Effector CD8-positive, alpha-beta T cell (primary cell): Measurements from ENCODE around the gene NCF2.

Experiments used
- DNase-seq: peaks from one replicate; lab custom pipeline; 2025; lab: John Stamatoyannopoulos, UW

The NCF2 gene

DNA sequence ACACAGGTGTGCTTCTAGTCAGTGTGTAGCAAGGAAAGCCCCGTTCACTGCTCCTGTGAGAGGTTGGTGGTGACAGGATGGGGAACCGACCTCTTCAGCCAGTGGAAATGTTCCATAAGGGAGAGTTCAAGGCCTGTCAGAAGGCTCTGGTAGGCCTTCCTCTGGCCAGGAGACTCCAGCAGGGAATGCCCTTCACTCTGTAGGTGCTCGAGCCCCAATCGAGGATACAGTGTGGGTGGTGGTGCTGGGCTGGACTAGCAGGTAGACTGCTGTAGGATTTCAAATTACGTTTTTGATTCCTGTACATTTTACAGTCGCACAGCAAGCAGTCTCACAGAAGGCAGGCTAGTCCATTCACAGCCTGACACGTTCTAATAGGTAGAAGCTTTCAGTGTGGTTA is 37.8 kb downstream of the NCF2 start:
- DNase-seq = no peak

DNA sequence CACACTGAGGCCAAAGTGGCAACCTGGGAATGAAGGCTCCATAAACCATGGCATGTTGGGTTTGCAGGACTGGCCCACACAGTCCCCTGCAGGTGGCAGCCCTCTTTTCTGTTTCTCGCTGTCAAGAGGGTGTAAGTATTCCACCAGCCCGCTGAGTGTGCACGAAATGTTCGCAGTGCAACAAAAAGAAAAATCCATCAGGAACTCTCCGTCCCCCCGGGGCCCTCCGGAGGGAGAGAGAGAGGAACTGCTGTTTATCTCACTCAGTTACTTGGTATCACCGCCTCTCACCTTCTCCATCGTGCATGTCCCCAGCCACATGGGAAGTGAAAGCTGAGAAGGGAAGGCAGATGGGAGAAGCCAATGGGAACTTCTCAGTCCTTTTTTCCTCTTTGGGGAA is 38.3 kb downstream of the NCF2 start:
- DNase-seq = no peak

DNA sequence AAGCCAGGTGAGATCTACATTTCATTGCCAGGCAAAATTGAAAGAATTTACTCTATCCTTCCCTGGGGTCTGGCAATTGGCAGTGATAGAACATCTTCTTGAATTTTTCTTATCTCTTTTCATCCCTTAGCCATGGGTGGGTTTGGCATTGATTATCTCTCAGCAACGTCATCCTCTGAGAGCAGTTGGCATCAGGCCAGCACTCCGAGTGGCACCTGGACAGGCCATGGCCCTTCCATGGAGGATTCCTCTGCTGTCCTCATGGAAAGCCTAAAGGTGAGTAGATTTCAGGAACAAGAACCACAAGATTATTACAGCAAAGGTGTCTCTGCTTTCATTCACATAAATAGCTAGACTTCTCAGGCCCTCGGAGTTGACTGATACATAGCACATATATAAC is 39.3 kb downstream of the NCF2 start:
- no peak for DNase-seq

DNA sequence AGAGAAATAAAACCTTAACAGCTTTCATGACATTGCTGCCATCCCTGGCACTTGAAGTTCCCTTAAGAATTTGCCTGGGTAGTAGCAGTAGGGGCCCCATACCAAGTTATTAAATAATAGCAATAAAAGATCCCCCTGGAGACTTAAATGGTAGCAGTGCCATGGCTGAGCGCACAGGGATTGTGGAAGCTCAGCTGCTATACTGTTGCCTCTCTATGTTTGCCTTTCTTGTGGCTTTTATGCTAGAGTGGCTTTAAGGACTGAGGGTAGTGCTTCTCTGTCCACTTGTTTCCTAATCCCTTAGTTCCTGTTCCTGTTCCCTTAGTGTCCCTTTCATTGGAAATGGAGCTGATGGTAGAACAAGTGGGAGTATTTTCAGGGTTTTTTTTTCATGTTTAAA is 42.1 kb downstream of the NCF2 start:
- no peak for DNase-seq

DNA sequence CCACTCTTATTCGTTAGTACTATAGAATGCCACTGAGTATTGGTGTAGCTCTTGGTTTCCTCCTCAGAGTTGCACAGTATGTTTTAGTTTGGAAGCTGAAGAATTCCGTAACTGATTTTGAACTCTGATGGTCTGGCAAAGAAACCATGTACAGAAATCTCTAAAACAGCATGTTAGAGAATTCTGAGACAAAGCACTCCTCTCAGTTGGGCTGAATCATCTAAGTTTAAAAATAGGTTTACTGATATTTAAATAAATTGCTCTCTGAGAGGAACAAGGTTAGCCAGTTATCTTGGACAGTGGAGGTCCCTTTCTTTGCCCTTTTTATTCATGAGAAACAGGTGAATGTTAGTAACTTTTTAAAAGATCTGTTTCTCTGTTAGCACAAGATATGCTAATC is 43.8 kb downstream of the NCF2 start:
- DNase-seq = no peak

DNA sequence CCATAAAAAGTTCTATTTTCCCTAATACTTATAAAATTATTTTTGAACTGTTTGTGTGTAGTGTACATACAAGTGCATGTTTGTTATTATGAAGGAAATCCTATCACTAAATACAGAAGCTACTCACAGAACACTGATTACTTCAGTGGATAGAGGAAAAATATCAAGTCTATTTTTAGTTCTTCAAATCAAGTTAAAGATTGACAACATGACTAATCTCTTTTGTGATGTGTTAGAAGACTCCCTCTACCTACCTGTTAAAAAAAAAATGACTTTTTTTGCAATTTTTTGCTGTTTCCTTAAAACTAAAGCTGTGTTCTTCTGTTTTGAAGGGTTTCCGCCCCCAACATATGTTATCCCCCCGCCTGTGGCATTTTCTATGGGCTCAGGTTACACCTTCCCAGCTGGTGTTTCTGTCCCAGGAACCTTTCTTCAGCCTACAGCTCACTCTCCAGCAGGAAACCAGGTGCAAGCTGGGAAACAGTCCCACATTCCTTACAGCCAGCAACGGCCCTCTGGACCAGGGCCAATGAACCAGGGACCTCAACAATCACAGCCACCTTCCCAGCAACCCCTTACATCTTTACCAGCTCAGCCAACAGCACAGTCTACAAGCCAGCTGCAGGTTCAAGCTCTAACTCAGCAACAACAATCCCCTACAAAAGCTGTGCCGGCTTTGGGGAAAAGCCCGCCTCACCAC is 45.5 kb downstream of the NCF2 start:
- DNase-seq = no peak

DNA sequence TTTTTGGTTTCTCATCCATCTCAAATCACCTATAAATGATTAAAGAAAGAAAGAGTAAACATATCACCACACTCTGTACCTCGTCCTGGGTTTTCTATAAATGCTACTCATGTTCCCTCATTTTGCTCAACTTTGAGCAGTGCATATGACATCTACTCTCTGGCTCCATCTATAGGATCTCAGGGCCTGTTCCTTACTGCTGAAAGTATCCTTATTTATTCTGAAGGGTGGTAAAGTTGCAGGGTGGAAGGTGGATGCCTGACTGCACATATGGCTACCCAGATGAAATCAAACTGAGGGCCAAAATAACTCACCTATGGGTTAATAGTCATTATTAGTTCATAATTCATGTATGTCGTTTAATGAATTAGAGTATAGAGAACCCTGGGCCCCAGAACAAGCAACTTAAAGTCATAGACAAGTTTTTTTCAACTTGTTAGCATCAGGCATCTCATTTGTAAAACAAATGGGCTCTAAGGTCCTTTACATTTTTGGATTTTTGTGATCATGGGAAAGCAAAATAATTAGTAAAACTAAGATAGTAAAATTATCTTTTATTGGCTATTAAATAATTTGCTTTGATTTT is 46.5 kb downstream of the NCF2 start:
- DNase-seq = no peak

DNA sequence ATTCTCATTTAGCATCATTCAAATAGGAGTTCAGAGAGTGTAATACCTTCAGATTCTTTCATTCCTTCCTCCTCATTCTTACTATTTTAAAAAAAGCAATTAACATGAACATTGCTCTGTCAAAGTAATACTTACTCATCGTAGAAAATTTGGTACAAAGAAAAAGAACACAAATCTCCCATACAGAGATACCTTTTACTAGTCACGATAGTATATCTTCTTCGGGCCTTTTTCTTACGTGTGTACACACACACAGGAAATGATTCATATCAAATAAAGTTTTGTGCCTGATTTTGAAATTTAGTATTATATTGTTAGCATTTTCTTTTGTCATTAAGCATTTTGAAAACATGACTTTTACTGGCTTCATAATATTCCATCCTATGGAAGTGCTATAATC is 52.9 kb downstream of the NCF2 start:
- no peak for DNase-seq

DNA sequence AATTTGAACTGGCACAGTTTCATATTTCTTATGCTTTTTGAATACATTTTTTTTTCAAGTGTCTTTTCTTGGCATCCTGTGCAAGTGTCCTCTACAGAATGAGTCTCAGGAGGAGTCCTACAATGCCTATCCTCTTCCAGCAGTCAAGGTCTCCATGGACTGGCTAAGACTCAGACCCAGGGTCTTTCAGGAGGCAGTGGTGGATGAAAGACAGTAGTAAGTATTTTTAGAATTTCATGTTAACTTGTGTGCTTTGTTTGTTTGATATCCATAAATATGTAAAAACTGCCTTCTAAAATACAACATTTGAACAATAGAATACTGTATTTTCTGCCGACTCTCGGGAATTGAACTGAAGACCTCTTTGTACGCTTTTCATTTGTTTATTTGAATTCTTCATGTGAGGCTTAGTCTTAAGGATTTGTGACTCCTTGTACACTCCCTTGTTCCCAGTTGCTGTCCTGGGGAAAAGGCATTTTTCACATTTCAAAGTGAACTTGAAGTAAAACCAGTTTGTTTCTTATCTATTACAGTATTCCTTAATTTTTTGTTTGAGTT is 56.6 kb downstream of the NCF2 start:
- DNase-seq = no peak

DNA sequence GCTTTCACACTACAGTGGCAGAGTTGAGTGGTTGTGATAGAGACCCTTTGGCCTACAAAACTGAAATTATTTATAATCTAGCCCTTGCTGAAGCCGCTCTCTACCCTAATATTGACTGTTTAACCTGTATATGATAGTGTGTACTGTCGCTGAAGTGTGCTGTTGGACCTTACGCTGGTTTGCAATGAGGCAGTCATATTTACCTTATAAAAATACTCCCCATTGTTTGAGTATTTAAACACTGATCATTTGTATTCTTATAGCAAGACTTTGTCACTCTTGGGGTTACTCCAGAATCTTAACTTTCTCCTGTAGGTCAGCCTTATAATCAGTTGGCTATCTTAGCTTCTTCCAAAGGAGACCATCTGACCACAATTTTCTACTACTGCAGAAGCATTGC is 61.7 kb downstream of the NCF2 start:
- DNase-seq = no peak

DNA sequence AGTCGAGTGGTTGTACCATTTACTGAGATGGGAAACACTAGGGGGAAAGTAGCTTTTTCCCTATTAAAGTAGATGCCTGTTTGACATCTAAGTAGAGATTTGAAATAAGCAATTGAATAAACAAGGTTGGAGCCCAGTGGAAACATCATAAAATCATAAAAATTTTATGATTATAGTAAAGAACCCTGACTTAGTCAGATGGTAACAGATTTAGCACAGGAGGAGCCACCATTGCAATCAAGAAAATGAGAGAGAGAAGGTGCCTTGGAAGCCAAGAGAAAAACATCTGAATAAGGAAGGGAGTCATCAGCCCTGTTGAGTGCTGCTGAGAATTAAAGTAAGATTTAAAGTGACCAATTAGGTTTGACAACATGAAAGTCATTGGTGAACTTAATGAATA is 68.2 kb downstream of the NCF2 start:
- no peak for DNase-seq

DNA sequence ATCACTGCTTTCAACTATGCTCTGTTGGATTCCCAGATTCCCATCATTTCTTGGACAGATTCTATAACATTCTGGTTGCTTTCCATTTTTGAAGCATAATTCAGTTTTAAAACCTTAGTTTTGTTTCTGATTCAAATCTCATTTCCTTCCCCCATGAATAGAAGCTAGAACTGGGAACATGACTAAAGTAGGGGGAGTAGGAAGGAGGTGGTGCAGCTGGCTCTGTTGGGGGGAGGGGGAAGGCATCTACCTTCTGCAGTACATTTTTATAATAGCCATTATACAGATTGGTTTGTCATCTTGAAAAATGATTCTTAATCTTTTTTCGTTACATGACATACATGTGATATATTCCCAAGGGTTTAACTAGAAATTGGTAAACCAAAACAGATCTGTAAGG is 69.9 kb downstream of the NCF2 start:
- DNase-seq = no peak

DNA sequence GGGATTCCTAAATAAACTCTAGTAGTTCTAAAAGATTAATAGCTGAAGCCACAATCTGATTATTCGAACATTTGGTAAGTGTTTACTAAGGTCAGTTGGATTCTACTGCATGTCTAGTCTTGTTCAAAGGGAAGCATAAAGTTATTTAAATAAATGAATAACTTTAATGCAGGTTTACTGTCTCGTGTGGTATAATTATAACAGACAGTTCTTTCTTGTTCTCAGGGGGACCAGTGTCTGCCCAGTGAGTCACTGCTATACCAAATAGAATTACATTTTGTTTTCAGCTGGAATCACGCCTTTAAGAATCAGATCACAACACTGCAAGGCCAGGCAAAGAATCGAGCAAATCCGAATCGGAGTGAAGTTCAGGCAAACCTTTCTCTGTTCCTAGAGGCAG is 72.9 kb downstream of the NCF2 start:
- no peak for DNase-seq

DNA sequence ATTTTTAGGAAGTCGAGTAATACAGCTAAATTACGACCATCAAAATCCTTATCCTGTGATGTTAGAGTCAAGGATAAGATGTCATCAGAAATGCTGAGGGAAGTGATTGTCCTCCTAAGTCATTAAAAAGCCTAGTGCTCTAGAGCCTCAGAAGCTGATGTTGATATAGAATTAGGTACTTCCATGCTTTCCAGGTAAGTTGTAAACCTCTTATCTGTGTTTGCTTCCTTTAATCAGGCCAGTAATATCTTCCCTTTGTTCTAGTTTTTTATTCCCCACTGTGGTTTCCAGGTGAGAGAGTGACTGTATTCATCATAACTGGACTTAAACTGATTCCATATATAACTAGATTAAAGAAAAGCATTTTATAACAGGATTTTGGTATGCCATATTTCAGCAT is 73.5 kb downstream of the NCF2 start:
- no peak for DNase-seq

DNA sequence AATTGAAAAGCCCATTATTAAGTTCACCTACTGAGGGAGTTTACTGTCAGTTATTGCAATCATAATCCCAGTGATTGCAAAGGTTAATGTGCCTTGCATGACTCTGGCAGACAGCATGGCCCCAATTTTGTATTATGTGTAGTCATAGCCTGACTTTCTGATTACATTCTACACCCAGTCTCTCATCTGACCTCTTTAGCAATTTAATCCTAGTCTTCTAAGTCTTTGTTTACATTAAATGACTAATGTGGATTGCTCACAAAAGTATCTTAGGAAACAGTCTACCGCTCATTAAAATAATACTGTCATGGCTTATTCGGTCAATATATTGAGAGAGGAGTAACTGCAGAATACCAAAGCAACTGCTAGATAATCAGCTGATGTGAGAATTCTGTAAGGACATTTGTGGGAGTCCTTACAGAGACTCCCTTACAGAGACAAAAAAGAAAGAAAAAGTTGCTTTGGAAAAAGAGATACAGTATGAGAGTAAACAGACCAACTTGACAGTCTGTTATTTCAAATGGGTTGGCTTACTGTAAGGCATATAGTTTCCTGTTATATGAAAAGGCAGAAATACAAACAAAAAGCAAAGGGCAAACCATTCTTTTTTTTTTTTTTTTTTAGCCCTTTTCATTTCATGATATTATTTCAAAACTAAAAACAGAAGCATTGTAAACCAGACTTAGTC is 75.1 kb downstream of the NCF2 start:
- DNase-seq = no peak

DNA sequence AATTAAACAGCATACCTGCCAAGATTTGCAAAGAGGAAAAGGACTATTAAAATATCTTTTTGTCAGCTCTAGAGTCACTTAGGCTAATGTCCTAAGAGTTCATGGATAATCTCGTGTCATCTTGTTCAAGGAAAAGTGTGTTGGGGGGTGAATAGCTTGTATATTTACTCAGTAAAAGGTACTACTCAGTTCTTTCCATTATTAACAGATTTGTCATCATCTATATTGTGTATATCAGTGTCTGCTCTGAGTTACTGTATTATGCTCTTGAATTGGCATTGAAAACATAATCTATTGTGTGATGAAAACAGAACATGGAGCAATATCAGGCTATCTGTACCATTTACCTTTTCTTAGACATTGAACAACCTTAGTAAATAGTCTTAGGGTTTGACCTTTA is 76.0 kb downstream of the NCF2 start:
- no peak for DNase-seq

DNA sequence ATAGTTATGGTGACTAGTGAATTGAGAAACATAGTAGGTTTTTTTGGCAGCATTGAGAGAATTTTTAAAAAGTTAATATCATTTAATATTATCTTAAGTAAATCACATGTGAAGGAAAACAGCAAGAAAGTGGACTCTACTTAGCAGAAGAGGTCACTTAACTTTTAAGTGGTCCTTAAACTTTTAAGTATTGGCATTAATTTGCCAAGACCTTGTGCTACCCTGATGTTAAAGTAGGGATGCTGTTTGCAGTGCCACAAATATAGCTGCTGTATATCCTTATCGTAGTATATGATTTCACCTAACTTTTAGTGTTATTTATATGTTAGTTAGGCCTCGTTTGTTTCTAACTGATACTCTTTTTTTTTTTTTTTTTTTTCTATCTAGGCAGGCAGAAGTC is 77.8 kb downstream of the NCF2 start:
- no peak for DNase-seq

DNA sequence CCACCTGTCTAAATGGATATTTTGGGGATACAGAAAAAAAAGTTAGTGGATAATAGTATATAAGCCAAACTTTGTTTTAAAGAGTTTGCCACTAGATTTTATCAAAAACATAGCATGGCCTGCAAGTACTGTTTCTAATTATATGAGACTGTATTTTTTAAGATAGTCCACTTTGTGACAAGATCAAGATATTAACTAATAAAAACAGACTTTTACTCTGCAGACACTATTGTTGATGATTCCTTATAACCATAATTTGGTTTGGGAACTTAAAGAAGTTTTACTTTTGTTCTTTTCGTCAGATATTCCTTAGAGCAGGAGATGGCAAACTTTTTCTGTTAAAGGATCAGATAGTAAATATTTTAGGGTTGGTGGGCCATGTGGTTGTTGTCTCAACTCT is 81.6 kb downstream of the NCF2 start:
- no peak for DNase-seq

DNA sequence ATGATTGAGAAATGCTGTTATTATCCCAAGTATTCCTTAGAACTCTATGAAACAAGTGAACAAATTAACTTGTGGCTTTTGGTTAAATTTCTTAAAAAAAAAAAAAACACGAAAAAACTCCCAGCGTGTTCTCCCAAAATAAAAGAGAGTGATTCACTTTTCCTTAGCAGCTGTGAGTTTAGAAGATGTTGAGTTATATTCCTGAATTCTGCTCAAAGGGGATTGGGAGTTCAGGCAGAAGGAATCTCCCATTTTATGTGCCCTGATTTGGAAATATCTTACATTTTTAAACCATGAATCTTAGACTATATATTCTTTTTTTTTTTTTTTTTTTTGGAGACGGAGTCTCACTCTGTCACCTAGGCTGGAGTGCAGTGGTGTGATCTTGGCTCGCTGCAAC is 83.7 kb downstream of the NCF2 start:
- no peak for DNase-seq
